ENCODE data around the gene IHH.

Gene IHH

GRCh38 chr2:219037783-219038499 is 22.8 kb downstream of the IHH start:
- DNase-seq, result no peak

- DNase-seq, result no peak
Measured at GRCh38 chr2:219035942-219036341, 24.8 kb downstream of the IHH start.

- DNase-seq, result no peak
Measured at GRCh38 chr2:219034823-219035222, 25.9 kb downstream of the IHH start.

GRCh38 chr2:219032051-219032745 is 28.5 kb downstream of the IHH start:
- no peak for DNase-seq

- DNase-seq, result no peak
Measured at GRCh38 chr2:219031005-219031738, 29.5 kb downstream of the IHH start.

- no peak for DNase-seq
Measured at GRCh38 chr2:219030177-219030940, 30.4 kb downstream of the IHH start.

GRCh38 chr2:219029829-219030165 is 30.9 kb downstream of the IHH start:
- peak; percentile 84 for DNase-seq

GRCh38 chr2:219028996-219029828 is 31.5 kb downstream of the IHH start:
- DNase-seq, result no peak

- no peak for DNase-seq
Measured at GRCh38 chr2:219028141-219028540, 32.6 kb downstream of the IHH start.

GRCh38 chr2:219027511-219028055 is 33.1 kb downstream of the IHH start:
- no peak for DNase-seq

GRCh38 chr2:219026946-219027345 is 33.8 kb downstream of the IHH start:
- no peak for DNase-seq

GRCh38 chr2:219025637-219026585 is 34.8 kb downstream of the IHH start:
- DNase-seq, result no peak

- no peak for DNase-seq
Measured at GRCh38 chr2:219024059-219024458, 36.7 kb downstream of the IHH start.

GRCh38 chr2:219023045-219023605 is 37.6 kb downstream of the IHH start:
- DNase-seq, result no peak

- DNase-seq, result no peak
Measured at GRCh38 chr2:219022616-219023015, 38.1 kb downstream of the IHH start.

GRCh38 chr2:219022041-219022440 is 38.7 kb downstream of the IHH start:
- no peak for DNase-seq

GRCh38 chr2:219021591-219021990 is 39.1 kb downstream of the IHH start:
- no peak for DNase-seq

GRCh38 chr2:219020604-219021365 is 39.9 kb downstream of the IHH start:
- no peak for DNase-seq

- no peak for DNase-seq
Measured at GRCh38 chr2:219019436-219019835, 41.3 kb downstream of the IHH start.

- DNase-seq, result no peak
Measured at GRCh38 chr2:219018726-219019125, 42.0 kb downstream of the IHH start.
